Measurements from ENCODE around the gene PSMD6. TPM values are rescaled to one million over a fixed set of nuclear protein-coding genes. Genes with fewer than 3 reads are reported as not detected.

Gene PSMD6
- total RNA-seq, 4 donors from 2014 or later = 150 to 220 (median 180) TPM

GRCh38 chr3:64026346-64026745 lies 3.1 kb upstream of the PSMD6 start:
- H3K36me3 ChIP-seq = peaks cover 0 to 8% of the 10 kb centered on the region in 2 donors
- no peak overlapping the region for H3K27ac ChIP-seq
- intact Hi-C loops (cut with DNase I; ENCODE audit: low total_unique reads) (no loop called here), in situ Hi-C loops (cut with MboI; ENCODE audit: low sequenced_read_pairs in 4 of 4) (loop anchor here (5.0 to 25.0 kb wide), 2 partner anchors 361 to 456 kb away; no protein-coding TSS in a partner anchor)
- no peak for DNase-seq
- ATAC-seq = no peak
- peaks cover 12 to 19% of the 10 kb centered on the region in 2 donors for H3K4me1 ChIP-seq
- TF ChIP-seq POLR2A (IDR thresholded peaks at IDR 0.05) = no peak
- TF ChIP-seq, protein P1, sequence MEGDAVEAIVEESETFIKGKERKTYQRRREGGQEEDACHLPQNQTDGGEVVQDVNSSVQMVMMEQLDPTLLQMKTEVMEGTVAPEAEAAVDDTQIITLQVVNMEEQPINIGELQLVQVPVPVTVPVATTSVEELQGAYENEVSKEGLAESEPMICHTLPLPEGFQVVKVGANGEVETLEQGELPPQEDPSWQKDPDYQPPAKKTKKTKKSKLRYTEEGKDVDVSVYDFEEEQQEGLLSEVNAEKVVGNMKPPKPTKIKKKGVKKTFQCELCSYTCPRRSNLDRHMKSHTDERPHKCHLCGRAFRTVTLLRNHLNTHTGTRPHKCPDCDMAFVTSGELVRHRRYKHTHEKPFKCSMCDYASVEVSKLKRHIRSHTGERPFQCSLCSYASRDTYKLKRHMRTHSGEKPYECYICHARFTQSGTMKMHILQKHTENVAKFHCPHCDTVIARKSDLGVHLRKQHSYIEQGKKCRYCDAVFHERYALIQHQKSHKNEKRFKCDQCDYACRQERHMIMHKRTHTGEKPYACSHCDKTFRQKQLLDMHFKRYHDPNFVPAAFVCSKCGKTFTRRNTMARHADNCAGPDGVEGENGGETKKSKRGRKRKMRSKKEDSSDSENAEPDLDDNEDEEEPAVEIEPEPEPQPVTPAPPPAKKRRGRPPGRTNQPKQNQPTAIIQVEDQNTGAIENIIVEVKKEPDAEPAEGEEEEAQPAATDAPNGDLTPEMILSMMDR (IDR thresholded peaks at IDR 0.05 in 4 of 5, conservative IDR thresholded peaks at IDR 0.05 in 1 of 5) = no peak
- no peaks in the 10 kb centered on the region for H3K27me3 ChIP-seq
- no peaks in the 10 kb centered on the region for H3K9me3 ChIP-seq
- H3K4me3 ChIP-seq = no peak overlapping the region

DNA sequence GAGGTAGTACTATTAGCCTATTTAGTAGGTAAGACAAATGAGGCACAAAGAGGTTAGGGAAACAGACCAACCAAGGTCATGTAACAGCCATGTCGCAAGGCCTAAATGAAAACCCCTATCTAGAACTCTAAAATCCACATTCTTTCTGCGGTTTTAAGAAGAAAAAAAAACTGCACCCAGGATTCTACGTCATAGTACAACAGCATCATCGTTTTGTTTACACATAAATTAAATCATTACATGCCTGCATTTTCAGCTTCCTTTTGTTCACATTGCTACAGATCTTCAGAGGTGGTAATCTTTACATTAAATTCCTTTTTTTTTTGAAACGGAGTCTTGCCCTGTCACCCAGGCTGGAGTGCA lies 548 bp upstream of the PSMD6 start:
- intact Hi-C loops (cut with DNase I; ENCODE audit: low total_unique reads) = loop anchor here (2.0 kb wide), 1 partner anchor 63 kb away; no protein-coding TSS in a partner anchor
- TF ChIP-seq POLR2A (IDR thresholded peaks at IDR 0.05) = no peak
- TF ChIP-seq, protein P1 (IDR thresholded peaks at IDR 0.05 in 4 of 5, conservative IDR thresholded peaks at IDR 0.05 in 1 of 5) = no peak
- peak overlapping the region; percentile 83 to 98 (median 88) for H3K4me3 ChIP-seq
- H3K36me3 ChIP-seq = peaks cover 0 to 29% of the 10 kb centered on the region in 2 donors
- peak overlapping the region; percentile 83 to 91 (median 88) for H3K27ac ChIP-seq
- in situ Hi-C loops (cut with MboI; ENCODE audit: low sequenced_read_pairs in 4 of 4) = no loop called here
- DNase-seq (no peak), ATAC-seq (no peak)
- H3K27me3 ChIP-seq = no peaks in the 10 kb centered on the region
- peaks cover 19% of the 10 kb centered on the region in 2 donors for H3K4me1 ChIP-seq
- H3K9me3 ChIP-seq = no peaks in the 10 kb centered on the region

- ATAC-seq (peak; percentile 28), DNase-seq (peak in 1 of 2 donors; percentile 36)
- peaks cover 19% of the 10 kb centered on the region in 2 donors for H3K4me1 ChIP-seq
- H3K27ac ChIP-seq = peak overlapping the region; percentile 83 to 91 (median 88)
- intact Hi-C loops (cut with DNase I; ENCODE audit: low total_unique reads) (loop anchor here (2.0 kb wide), 1 partner anchor 62 kb away; no protein-coding TSS in a partner anchor), in situ Hi-C loops (cut with MboI; ENCODE audit: low sequenced_read_pairs in 4 of 4) (no loop called here)
- no peaks in the 10 kb centered on the region for H3K27me3 ChIP-seq
- no peaks in the 10 kb centered on the region for H3K9me3 ChIP-seq
- peak overlapping the region; percentile 83 to 98 (median 88) for H3K4me3 ChIP-seq
- TF ChIP-seq, protein P1 (IDR thresholded peaks at IDR 0.05 in 4 of 5, conservative IDR thresholded peaks at IDR 0.05 in 1 of 5) = no peak
- no peak for TF ChIP-seq POLR2A (IDR thresholded peaks at IDR 0.05)
- peaks cover 0 to 41% of the 10 kb centered on the region in 2 donors for H3K36me3 ChIP-seq
Observed at GRCh38 chr3:64022451-64023186, 675 bp downstream of the PSMD6 start.

- H3K9me3 ChIP-seq = no peaks in the 10 kb centered on the region
- TF ChIP-seq POLR2A (IDR thresholded peaks at IDR 0.05) = no peak
- TF ChIP-seq, protein P1 (IDR thresholded peaks at IDR 0.05 in 4 of 5, conservative IDR thresholded peaks at IDR 0.05 in 1 of 5) = no peak
- no peak for ATAC-seq
- H3K27ac ChIP-seq = peak overlapping the region; percentile 83 to 91 (median 88)
- DNase-seq = no peak
- peak overlapping the region; percentile 83 to 98 (median 88) for H3K4me3 ChIP-seq
- peaks cover 19% of the 10 kb centered on the region in 2 donors for H3K4me1 ChIP-seq
- in situ Hi-C loops (cut with MboI; ENCODE audit: low sequenced_read_pairs in 4 of 4) (no loop called here), intact Hi-C loops (cut with DNase I; ENCODE audit: low total_unique reads) (loop anchor here (2.0 kb wide), 1 partner anchor 61 kb away; no protein-coding TSS in a partner anchor)
- H3K27me3 ChIP-seq = no peaks in the 10 kb centered on the region
- peaks cover 0 to 48% of the 10 kb centered on the region in 2 donors for H3K36me3 ChIP-seq
Observed at GRCh38 chr3:64021922-64022321, 1.4 kb downstream of the PSMD6 start.

Measured in gastrocnemius medialis (tissue), 4 donors.